ENCODE measurements around the gene MUC5AC. TPM values are rescaled to one million over a fixed set of nuclear protein-coding genes. Genes with fewer than 3 reads are reported as not detected.
"Not testable (repeated sequence)": the region's sequence is repeated elsewhere in the genome, so short reads cannot be mapped to it uniquely, and the experiment has no call there.

The MUC5AC gene
- total RNA-seq, 4 donors from 2014 or later = not detected

DNA sequence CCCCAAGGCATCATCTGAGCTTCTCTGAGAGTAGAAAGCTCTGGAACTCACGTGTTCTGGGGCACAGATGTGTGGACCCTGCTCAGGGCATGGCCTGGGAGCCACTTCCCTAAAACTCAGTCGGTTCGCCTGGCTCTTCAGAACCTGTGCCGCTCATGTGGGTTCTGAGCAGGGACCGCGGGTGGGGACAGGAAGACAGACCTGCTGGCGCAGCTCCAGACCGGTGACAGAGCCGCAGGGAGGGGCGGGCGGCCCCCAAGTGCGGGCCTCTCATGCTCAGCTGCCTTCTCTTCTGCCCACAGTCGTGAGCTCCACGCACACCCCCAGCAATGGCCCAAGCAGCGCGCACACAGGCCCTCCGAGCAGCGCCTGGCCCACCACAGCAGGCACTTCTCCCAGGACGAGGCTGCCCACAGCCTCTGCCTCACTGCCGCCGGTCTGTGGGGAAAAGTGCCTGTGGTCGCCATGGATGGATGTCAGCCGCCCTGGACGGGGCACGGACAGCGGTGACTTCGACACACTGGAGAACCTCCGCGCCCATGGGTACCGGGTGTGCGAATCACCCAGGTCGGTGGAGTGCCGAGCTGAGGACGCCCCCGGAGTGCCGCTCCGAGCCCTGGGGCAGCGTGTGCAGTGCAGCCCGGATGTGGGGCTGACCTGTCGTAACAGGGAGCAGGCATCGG is 24.2 kb downstream of the MUC5AC start:
- Histone ChIP-seq H3K27ac (no peak overlapping the region), H3K36me3 (no peaks in the 10 kb centered on the region), H3K27me3 (peaks cover 6% of the 10 kb centered on the region), H3K9me3 (no peaks in the 10 kb centered on the region), H3K4me3 (no peak overlapping the region), H3K4me1 (no peaks in the 10 kb centered on the region)
- TF ChIP-seq POLR2AphosphoS5 (IDR thresholded peaks at IDR 0.05) (no peak), POLR2A (IDR thresholded peaks at IDR 0.05) (no peak), EP300 (IDR thresholded peaks at IDR 0.05; ENCODE audit: low read depth) (no peak)
- TF ChIP-seq, protein P1, sequence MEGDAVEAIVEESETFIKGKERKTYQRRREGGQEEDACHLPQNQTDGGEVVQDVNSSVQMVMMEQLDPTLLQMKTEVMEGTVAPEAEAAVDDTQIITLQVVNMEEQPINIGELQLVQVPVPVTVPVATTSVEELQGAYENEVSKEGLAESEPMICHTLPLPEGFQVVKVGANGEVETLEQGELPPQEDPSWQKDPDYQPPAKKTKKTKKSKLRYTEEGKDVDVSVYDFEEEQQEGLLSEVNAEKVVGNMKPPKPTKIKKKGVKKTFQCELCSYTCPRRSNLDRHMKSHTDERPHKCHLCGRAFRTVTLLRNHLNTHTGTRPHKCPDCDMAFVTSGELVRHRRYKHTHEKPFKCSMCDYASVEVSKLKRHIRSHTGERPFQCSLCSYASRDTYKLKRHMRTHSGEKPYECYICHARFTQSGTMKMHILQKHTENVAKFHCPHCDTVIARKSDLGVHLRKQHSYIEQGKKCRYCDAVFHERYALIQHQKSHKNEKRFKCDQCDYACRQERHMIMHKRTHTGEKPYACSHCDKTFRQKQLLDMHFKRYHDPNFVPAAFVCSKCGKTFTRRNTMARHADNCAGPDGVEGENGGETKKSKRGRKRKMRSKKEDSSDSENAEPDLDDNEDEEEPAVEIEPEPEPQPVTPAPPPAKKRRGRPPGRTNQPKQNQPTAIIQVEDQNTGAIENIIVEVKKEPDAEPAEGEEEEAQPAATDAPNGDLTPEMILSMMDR (IDR thresholded peaks at IDR 0.05) = no peak
- intact Hi-C loops (cut with DNase I; ENCODE audit: low total_unique reads) (no loop called here), in situ Hi-C loops (cut with MboI; ENCODE audit: low pct_ligation_motif_present in 1 of 4, low pct_unique_long_range_greater_than_20kb in 1 of 4, low sequenced_read_pairs in 3 of 4) (no loop called here)
- DNase-seq = no peak
- 78% methylated on average over 35 of the region's 41 CpGs; no CpG with 5 or more reads in 1 of the 2 donors for WGBS, 2 donors (ENCODE audit: low coverage in 1 of 2)

DNA sequence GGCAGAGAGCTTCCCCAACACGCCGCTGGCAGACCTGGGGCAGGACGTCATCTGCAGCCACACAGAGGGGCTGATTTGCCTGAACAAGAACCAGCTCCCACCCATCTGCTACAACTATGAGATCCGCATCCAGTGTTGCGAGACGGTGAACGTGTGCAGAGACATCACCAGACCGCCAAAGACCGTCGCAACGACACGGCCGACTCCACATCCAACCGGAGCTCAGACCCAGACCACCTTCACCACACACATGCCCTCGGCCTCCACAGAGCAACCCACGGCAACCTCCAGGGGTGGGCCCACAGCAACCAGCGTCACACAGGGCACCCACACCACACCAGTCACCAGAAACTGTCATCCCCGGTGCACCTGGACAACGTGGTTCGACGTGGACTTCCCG is 26.4 kb downstream of the MUC5AC start:
- DNase-seq; H3K27ac ChIP-seq; H3K9me3 ChIP-seq; H3K36me3 ChIP-seq; in situ Hi-C loops (cut with MboI; ENCODE audit: low pct_ligation_motif_present in 1 of 4, low pct_unique_long_range_greater_than_20kb in 1 of 4, low sequenced_read_pairs in 3 of 4); H3K4me1 ChIP-seq; H3K4me3 ChIP-seq; intact Hi-C loops (cut with DNase I; ENCODE audit: low total_unique reads); H3K27me3 ChIP-seq: not testable (repeated sequence)
- WGBS, 2 donors (ENCODE audit: low coverage in 1 of 2) = 95% methylated on average over 18 of the region's 22 CpGs; no CpG with 5 or more reads in 1 of the 2 donors

DNA sequence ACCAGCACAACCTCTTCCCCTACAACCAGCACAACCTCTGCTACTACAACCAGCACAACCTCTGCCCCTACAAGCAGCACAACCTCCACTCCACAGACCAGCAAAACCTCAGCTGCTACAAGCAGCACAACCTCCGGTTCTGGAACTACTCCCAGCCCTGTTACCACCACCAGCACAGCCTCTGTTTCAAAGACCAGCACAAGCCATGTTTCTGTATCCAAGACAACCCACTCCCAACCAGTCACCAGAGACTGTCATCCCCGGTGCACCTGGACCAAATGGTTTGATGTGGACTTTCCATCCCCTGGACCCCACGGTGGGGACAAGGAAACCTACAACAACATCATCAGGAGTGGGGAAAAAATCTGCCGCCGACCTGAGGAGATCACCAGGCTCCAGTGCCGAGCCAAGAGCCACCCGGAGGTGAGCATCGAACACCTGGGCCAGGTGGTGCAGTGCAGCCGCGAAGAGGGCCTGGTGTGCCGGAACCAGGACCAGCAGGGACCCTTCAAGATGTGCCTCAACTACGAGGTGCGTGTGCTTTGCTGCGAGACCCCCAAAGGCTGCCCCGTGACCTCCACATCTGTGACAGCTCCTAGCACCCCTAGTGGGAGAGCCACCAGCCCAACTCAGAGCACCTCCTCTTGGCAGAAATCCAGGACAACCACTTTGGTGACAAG is 30.8 kb downstream of the MUC5AC start:
- WGBS, 2 donors (ENCODE audit: low coverage in 1 of 2) = 61 to 67% methylated on average over 6 to 8 of the region's 15 CpGs
- H3K27me3 ChIP-seq; in situ Hi-C loops (cut with MboI; ENCODE audit: low pct_ligation_motif_present in 1 of 4, low pct_unique_long_range_greater_than_20kb in 1 of 4, low sequenced_read_pairs in 3 of 4); DNase-seq; H3K4me1 ChIP-seq; intact Hi-C loops (cut with DNase I; ENCODE audit: low total_unique reads); H3K27ac ChIP-seq; H3K36me3 ChIP-seq; H3K4me3 ChIP-seq; H3K9me3 ChIP-seq: not testable (repeated sequence)

DNA sequence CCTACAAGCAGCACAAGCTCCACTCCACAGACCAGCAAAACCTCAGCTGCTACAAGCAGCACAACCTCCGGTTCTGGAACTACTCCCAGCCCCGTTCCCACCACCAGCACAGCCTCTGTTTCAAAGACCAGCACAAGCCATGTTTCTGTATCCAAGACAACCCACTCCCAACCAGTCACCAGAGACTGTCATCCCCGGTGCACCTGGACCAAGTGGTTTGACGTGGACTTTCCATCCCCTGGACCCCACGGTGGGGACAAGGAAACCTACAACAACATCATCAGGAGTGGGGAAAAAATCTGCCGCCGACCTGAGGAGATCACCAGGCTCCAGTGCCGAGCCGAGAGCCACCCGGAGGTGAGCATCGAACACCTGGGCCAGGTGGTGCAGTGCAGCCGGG is 32.1 kb downstream of the MUC5AC start:
- H3K4me1 ChIP-seq; H3K4me3 ChIP-seq; H3K36me3 ChIP-seq; in situ Hi-C loops (cut with MboI; ENCODE audit: low pct_ligation_motif_present in 1 of 4, low pct_unique_long_range_greater_than_20kb in 1 of 4, low sequenced_read_pairs in 3 of 4); H3K9me3 ChIP-seq; DNase-seq; H3K27ac ChIP-seq; intact Hi-C loops (cut with DNase I; ENCODE audit: low total_unique reads); H3K27me3 ChIP-seq: not testable (repeated sequence)
- WGBS, 2 donors (ENCODE audit: low coverage in 1 of 2) = 70% methylated on average over 9 of the region's 12 CpGs; no CpG with 5 or more reads in 1 of the 2 donors

DNA sequence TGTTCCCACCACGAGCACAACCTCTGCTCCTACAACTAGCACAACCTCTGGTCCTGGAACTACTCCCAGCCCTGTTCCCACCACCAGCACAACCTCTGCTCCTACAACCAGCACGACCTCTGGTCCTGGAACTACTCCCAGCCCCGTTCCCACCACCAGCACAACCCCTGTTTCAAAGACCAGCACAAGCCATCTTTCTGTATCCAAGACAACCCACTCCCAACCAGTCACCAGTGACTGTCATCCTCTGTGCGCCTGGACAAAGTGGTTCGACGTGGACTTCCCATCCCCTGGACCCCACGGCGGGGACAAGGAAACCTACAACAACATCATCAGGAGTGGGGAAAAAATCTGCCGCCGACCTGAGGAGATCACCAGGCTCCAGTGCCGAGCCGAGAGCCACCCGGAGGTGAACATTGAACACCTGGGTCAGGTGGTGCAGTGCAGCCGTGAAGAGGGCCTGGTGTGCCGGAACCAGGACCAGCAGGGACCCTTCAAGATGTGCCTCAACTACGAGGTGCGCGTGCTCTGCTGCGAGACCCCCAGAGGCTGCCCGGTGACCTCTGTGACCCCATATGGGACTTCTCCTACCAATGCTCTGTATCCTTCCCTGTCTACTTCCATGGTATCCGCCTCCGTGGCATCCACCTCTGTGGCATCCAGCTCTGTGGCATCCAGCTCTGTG is 34.2 kb downstream of the MUC5AC start:
- not testable (repeated sequence) for DNase-seq

DNA sequence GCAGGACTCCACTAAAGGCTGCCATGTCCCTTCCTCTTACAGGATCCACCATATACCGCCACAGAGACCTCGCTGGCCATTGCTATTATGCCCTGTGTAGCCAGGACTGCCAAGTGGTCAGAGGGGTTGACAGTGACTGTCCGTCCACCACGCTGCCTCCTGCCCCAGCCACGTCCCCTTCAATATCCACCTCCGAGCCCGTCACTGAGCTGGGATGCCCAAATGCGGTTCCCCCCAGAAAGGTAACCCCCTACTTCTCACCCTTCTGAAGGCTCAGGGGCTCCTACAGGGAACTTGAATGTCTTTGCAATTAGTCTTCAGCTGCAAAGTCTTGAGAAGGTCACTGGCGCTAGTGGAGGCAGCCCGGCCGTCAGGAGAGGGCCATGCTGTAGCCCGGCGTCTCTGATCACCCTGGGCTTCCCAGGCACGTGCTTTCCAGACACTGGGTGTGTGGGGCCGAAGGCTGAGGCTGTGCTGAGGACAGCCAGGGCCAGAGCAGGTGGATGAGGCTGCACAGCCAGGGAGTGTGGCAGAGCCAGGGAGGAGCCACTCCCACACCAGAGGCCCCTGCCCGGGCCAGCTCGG is 35.1 kb downstream of the MUC5AC start:
- H3K36me3 ChIP-seq = no peaks in the 10 kb centered on the region
- DNase-seq = no peak
- peaks cover 18% of the 10 kb centered on the region for H3K27me3 ChIP-seq
- in situ Hi-C loops (cut with MboI; ENCODE audit: low pct_ligation_motif_present in 1 of 4, low pct_unique_long_range_greater_than_20kb in 1 of 4, low sequenced_read_pairs in 3 of 4) = no loop called here
- intact Hi-C loops (cut with DNase I; ENCODE audit: low total_unique reads) = no loop called here
- no peak overlapping the region for H3K4me3 ChIP-seq
- H3K9me3 ChIP-seq = no peaks in the 10 kb centered on the region
- no peaks in the 10 kb centered on the region for H3K4me1 ChIP-seq
- 74% methylated on average over 17 of the region's 17 CpGs; no CpG with 5 or more reads in 1 of the 2 donors for WGBS, 2 donors (ENCODE audit: low coverage in 1 of 2)
- no peak overlapping the region for H3K27ac ChIP-seq
- TF ChIP-seq POLR2AphosphoS5 (IDR thresholded peaks at IDR 0.05) (no peak), EP300 (IDR thresholded peaks at IDR 0.05; ENCODE audit: low read depth) (no peak), POLR2A (IDR thresholded peaks at IDR 0.05) (no peak)
- TF ChIP-seq, protein P1 (IDR thresholded peaks at IDR 0.05) = no peak

More for the DNA sequence above, 34.2 kb downstream of the MUC5AC start:
- H3K27ac ChIP-seq; in situ Hi-C loops (cut with MboI; ENCODE audit: low pct_ligation_motif_present in 1 of 4, low pct_unique_long_range_greater_than_20kb in 1 of 4, low sequenced_read_pairs in 3 of 4); H3K36me3 ChIP-seq; H3K4me1 ChIP-seq; intact Hi-C loops (cut with DNase I; ENCODE audit: low total_unique reads); H3K9me3 ChIP-seq; H3K27me3 ChIP-seq; H3K4me3 ChIP-seq: not testable (repeated sequence)
- WGBS, 2 donors (ENCODE audit: low coverage in 1 of 2) = 86 to 87% methylated on average over 3 to 22 of the region's 22 CpGs

All from transverse colon (tissue), 4 donors.